Coronary artery (tissue), 2 donors: ENCODE results near the gene HILPDA.
A peak's percentile ranks its signal among the peaks of the same experiment; 100 is the strongest.

Experiments
- DNase-seq: peaks from one replicate; pipeline ENCODE4 v3.0.0-alpha.2; 2017; ENCODE audit warnings: low spot score
- H3K27ac ChIP-seq, 2 donors: fragments of 200-600 bp; sonication (generic); one replicate each; pipeline ENCODE4 v1.5.1; 2016 to 2019
- H3K4me3 ChIP-seq: fragments of 200-600 bp; sonication (generic); 2 replicates; pipeline ENCODE4 v1.5.1; 2016; ENCODE audit warnings: mild to moderate bottlenecking, moderate library complexity
- CTCF ChIP-seq: fragments of 200-600 bp; sonication (generic); IDR thresholded peaks from one replicate; pipeline ENCODE4 v1.5.1; 2019; ENCODE audit warnings: antibody characterized with exemption

Gene HILPDA

GRCh38 chr7:128409596-128410450 is 45.9 kb upstream of the HILPDA start, which contains the start of gene IMPDH1:
Gene IMPDH1, minus strand, starts transcription at chr7:128409982. Its CDS starts 81 bp downstream, at chr7:128409901.
- TF ChIP-seq CTCF = no peak
- peak within 1 kb of the TSS; percentile 76 for H3K4me3 ChIP-seq
- peak within 1 kb of the TSS; percentile 93 for H3K27ac ChIP-seq
- DNase-seq = peak; percentile 94

DNA sequence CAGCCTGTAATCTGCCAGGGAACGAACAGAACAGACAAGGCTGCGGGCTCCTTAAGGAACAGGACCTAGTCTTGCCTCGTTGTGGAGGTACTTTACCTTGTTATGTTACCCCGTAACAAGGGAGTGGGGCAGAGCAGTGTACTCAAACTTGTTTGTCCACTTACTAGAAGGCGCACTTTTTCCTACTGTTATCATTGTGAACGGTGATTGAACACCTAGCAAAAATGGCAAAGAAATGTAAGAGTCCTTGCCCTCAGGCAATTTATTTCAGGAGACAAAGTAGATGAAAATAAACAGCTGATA is 45.3 kb upstream of the HILPDA start:
- DNase-seq = no peak
- Histone ChIP-seq H3K27ac (peak overlapping the region; percentile 93), H3K4me3 (peak overlapping the region; percentile 76)
- no peak for TF ChIP-seq CTCF

DNA sequence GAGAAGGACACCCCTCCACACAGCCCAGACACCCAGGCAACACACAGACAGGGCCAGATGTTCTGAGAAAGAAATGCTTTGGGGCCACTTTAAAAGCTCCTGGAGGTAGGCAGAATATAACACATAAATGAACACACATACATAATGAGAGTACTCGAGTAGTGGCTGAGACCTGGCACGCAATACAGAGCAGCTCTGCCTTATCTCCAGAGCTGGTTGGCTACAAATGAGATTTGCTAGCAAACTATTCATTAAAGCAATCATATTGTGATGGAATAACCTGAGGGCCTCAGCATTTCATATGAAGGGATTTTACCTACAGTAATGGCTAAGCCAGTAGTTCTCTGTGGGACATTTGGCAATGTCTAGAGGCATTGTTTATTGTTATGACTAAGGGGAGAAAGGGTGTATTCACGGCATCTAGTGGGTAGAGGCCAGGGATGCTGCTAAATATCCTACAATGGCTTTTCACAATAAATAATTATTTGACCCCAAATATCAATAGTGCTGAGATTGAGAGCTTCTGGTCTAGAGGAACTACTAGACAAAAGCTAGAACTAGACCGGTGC is 40.4 kb upstream of the HILPDA start:
- no peak overlapping the region for H3K27ac ChIP-seq

GRCh38 chr7:128417071-128417470 is 38.6 kb upstream of the HILPDA start:
- no peak overlapping the region for H3K27ac ChIP-seq

More for the DNA sequence above, 40.4 kb upstream of the HILPDA start:
- H3K4me3 ChIP-seq = no peak overlapping the region
- no peak for DNase-seq
- no peak for TF ChIP-seq CTCF

DNA sequence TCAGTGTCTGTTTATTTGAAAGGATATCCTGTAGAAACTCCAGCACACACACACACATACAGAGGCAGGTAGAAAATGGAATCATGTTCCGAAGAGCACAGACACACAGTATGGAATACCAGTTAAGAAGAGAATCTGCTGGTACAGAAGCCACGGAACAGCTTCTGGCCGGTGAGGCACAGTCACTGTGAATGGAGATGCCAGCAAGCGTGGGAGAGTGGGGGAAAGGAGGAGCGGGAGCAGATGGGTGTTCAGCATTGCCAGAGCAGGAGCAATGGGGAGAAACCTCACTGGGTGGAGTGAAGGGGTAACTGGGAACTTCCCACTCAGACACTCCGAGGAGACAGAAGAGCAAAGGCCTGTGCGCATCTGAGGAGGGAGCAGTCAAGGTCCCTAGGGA is 36.4 kb upstream of the HILPDA start:
- no peak for TF ChIP-seq CTCF
- H3K4me3 ChIP-seq = no peak overlapping the region
- H3K27ac ChIP-seq = no peak overlapping the region
- DNase-seq = no peak

More at GRCh38 chr7:128417071-128417470, 38.6 kb upstream of the HILPDA start:
- TF ChIP-seq CTCF = no peak
- DNase-seq = no peak
- H3K4me3 ChIP-seq = no peak overlapping the region

DNA sequence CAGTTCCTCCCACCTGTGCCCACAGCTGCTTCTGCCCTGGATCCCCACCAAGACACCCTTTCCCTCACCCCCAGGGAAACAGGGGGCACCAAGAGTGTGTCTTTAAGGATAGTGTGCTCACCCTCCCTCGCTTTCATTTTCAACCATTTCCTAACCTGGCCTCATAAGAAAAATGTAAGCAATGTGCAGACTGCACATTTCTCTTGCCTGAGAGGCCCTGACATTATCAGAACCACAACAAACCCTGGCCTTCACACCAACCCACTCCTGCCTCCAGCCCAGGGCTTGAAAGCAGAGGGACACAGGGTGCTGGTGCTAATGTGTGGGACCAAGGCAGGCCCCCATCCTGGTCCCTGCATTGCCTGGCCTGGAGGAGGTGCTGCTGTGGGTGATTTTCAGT is 34.9 kb upstream of the HILPDA start:
- no peak overlapping the region for H3K4me3 ChIP-seq
- no peak for TF ChIP-seq CTCF
- no peak overlapping the region for H3K27ac ChIP-seq
- no peak for DNase-seq

GRCh38 chr7:128421384-128421783 is 34.3 kb upstream of the HILPDA start:
- no peak overlapping the region for H3K27ac ChIP-seq
- TF ChIP-seq CTCF = no peak
- H3K4me3 ChIP-seq = no peak overlapping the region
- no peak for DNase-seq
